Kidney capillary endothelial cell (primary cell): ENCODE data around the gene CHRM4.

ENCODE experiments used
- DNase-seq: peaks from one replicate; pipeline ENCODE4 v3.0.0-alpha.2; 2018; ENCODE audit warnings: low spot score

Gene CHRM4

DNA sequence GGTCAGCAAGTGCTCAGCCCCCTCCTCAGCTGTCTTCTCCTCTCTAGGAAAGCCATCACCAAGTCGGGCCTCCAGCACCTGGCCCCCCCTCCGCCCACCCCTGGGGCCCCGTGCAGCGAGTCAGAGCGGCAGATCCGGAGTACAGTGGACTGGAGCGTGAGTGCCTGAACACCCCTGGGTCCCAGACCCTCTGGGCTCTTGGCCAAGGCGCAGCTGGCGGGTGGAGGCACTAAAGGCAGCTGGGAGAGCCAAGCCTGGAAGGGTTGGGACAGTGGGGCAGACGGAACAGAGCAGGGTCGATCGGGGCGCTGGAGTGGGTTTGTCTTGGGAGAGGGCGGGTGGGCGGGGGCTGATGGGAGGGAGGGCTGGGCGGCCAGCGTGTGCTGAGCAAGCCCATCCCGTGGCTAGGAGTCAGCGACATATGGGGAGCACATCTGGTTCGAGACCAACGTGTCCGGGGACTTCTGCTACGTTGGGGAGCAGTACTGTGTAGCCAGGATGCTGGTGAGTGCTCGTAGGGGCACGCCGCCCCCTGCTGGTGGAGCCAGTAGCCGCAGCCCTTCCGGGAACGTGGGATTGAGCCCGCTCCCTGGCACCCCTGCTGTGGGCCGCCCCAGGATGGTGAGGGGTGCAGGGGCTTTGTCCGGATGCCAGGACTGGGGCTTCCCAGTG is 24.2 kb downstream of the CHRM4 start:
- DNase-seq, result no peak

DNA sequence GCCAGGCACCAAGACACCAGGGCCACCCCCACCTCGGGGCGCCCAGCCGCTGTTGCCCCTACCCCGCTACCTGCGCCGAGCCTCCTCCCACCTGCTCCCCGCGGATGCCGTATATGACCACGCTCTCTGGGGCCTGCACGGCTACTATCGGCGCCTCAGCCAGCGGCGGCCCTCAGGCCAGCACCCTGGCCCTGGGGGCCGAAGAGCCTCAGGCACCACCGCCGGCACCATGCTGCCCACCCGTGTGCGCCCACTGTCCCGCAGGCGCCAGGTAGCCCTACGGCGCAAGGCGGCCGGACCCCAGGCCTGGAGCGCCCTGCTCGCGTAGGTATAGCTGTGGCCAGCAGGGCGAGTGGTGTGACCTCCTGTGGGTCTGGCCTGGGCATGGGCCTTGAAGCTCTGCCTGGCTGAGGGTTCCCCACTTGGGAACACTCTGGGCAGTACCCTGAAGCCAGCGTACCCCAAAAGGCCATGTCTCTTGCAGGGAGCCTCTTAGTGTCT is 24.9 kb downstream of the CHRM4 start:
- DNase-seq, result no peak

DNA sequence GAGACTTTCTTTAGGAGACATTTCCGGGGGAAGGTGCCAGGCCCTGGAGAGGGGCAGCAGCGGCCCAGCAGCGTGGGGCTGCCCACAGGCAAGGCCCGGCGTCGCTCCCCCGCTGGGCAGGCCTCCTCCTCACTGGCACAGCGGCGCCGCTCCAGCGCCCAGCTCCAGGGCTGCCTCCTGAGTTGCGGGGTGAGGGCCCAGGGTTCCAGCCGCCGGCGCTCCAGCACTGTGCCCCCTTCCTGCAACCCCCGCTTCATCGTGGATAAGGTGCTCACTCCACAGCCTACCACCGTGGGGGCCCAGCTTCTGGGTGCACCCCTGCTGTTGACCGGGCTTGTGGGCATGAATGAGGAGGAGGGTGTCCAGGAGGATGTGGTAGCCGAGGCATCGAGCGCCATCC is 25.3 kb downstream of the CHRM4 start:
- no peak for DNase-seq

DNA sequence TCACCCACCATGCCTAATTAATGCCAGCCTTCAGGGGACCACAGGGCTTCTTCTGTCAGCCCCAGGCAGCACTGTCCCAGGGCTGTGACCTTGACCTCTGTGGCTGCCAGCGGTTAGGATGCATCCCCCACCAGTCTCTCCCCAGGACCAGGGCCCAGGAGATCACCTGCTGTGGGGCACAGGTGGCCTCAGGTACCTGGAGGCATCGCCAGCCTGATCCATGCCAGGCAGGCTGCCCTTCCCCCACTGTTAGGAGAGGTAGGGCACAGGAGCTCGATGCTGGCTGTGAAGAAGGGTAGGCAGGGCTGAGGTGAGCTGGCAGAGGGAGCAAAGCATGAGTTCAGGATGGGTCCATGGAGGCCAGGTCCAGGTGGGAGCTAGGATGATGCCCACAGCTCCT is 26.8 kb downstream of the CHRM4 start:
- no peak for DNase-seq

DNA sequence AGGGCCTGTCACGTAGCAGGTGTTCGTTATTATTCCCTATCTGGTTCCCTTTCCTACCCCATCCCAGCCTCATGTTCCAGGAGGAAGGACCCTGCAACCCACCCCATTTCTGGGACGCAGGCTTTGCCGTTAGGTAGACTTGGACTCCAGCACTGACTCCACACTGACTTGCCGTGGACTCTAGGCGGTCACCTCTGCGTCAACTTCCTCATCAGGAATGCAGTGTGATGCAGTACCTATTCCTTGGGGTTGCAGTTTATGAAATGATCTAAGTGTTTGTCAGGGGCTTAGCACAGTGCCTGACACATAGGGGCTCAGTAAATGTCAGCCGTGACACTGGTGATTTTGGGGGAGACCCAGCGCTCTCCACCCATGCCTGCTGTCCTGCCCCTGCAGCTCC is 27.5 kb downstream of the CHRM4 start:
- DNase-seq, result no peak

DNA sequence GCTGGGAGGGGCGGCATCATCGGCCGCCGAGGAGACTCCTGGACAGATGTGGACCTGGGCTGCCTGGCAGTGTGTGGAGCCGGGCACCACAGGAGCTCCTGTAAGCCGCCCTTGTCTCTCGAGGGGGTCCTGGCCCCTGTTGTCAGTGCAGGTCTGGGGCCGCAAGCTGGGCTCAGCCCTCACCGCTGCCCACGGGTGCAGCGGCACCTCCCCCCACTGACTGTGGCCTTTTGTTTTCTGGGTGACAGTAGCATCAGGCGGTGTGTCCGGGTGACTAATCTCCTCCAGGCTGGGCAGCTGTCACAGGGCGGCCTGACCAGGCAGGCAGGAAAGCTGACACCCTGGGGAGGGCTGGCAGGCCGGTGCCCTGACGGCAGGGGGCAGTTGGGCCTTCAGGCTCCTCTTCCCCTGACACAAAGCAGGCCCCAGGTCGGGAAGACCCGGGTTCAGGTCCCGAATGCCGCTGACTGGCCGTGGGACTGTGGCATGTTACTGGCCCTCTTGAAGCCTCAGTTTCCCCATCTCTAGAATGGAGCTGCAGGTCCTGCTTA is 28.0 kb downstream of the CHRM4 start:
- DNase-seq, result peak; percentile 94

DNA sequence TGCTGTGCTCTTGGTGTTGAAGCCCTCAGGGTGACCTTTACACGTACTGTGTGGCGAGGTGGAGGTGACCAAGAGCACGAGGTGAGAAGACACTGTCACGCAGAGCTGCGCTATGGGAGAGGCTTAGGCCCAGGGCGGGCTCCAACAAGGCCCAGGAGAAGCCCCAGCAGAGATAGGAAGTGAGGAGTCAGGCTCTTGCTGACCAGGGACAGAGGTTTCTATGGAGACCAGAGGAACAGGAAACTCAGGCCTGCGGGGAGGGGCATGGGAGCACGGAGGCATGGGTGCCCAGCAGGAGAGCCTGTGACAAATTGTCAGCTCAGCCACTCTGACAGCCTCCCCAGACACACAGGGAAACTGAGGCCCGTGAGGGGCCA is 28.6 kb downstream of the CHRM4 start:
- peak; percentile 93 for DNase-seq

DNA sequence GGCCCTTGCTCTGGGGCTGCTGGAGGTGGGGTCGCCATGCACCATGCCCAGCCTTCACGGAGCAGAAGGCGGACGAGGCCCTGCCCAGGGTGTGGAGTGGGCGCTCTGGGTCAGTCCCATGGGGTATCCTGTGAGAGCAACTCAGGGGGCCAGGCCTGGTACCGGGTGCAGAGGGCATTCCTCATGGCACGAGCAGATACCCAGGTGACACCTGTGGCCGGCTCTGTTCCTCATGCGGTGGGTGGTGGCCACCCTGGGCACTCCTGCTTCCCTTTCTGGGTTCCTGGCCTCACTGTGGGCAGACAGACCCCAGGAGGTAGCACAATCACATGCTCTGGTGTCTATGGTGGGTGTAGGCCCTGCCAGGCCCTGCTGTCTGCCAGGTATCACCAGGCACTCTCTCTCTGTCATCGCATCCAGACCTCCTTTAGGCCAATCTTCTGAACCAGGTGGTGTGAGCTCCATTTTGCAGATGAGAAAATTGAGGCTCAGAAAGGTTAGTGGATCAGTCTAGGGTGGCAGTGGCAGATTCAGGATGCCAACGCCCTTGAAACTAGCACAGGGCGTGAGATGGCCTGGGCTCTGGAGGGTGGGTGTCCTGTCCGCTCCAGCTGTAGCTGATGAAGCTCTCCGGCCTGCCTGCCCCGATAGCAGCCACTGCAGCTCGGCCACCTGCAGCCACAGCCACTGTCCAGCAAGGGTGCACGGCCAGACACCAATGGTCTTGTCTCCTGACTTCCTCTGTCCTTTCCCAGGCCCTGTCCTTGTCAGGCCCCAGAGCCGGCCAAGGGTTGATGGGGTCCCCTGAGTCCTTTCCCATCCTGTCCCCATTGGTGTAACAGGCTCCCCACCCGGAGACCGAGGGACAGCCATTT is 29.2 kb downstream of the CHRM4 start:
- no peak for DNase-seq

DNA sequence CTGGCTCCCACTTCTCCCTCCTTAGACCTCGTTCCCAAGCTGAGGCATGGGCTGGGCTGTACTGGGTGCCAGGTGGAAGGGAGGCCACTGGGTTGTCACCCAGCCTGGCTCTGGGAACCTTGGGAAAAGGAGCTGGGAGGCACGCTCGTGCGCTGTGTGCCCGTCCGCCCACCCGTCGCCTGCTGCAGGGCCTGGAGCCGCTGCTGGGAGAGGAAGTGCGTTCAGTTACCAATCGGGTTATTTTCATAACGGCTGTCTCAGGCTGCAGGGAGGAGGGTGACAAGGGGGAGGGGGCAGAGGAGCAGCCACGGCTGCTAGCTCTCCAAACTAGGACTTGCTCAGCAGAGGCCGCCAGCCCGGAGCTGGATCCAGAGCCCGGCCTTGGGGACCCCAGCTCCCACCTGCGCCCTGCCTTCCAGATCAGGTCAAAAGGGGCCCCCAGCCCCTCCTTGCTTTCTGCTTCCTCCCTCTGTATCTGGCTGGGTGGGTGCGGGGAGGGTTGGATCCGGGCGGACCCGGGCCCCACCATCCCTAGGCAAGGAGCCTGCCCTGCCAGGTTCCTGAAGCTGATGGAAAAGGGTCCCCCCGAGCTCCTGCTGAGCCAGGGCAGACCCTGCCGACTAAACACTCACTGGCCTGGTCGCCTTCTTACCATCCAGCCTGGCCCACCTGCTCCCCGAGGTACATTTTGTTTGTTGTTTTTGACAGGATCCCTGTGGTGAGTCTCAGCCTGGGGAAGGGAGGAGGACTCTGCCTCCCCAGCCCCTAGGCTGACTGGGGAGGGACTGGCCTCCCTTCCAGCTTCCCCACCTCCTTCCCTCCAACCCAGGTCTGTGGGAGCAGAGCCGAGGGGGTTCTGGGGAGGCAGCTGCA is 30.1 kb downstream of the CHRM4 start:
- peak; percentile 81 for DNase-seq

DNA sequence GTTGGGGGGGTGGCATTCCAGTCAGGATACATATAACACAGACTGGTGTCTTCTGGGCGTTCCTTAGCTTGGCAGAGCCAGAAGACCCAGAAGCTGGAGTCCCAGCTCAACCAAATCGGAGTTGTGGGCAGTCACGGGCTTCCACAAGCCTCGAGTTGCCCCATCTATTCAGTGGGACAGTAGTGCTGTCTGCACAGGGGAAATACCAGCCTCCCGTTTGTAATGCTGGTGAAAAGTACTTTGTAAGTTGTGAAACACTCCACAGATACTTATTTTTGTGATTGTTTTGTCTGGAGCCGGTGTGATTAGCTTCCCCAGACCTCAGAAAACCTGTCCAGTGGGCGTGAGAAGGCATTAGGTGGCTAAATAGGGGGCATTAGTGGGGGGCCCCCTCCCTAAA is 30.7 kb downstream of the CHRM4 start:
- no peak for DNase-seq

DNA sequence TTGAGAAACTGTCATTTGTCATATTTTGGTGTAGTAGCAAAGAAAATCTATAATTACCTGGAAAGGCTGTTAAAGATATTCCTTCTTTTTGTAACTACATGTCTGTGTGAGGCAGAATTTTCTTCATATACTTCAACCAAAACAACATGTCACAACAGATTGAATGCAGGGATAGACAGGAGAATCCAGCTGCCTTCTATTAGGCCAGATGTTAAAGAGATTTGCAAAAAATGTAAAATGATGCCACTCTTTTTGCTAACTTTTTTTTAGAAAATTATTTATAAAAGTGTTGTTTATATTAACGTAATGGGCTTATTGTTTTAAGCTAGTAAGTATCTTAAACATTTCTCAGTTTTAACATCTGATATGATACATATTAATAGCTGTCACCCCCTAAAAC is 31.6 kb downstream of the CHRM4 start:
- DNase-seq, result no peak

DNA sequence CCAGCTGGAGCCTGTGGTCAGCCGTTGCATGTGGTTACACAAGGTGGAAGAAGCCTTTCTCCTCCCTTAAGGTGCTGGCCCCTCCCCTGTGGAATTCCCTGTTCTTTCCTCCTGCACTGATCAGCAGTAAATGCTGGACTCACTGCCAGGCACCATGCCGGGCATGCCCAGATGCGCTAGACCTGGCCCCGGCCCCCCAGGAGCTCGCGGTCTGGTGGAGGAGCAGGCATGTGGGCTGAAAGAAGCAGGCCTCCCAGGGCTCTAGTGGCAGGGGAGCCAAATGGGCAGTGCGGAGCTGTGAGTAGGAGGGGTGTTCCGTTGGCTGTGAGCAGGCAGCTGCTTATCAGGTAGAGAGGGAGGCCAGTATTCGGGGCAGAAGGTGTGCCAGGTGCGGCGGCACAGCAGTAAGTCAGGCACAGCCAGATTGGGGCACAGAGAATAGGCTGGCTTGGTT is 34.1 kb downstream of the CHRM4 start:
- DNase-seq, result no peak

DNA sequence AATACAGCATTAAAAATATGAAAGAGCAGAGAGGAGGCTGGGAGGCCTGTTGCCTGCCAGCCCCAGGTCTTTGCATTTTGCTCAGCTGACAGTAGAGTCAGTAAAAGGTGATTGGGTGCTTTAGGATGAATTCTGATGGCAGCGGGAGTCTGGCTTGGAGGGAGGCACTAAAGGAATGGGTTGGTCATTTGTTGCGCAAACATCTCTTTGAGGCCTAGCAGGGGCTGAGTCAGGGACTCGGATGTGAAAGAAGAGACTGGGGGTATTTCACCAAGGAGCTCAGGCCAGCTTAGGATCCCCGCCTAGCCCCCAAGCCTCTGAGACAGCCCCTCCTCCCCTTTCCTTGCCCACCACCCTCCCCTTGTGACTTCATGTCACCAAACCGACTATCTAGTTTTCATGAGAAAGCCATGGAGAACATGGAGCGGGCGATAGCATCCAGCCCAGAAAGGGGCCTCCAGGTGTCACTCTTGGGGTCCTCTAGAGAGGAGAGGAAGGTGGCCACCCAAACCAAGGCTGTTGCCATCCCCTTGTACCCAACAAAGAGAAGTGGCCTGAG is 34.6 kb downstream of the CHRM4 start:
- no peak for DNase-seq

DNA sequence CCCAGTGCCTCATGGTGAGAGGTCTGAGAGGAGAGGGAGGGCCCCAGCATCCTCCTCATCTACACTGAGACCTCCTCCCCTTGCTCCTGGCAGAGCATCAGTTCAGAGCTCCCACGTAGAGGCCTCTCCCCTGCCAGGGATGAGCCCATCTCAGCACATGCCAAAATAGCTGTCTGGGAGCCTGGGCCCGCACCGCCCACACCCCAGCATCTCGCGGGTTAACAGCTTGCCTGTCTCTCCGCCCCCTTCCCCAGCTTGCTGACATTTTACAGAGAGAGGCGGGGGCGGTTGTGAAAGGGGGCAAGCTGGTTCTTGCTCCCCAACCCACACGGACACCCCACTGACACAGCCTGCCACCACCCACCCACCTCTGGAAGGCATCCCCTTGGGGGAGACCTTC is 37.9 kb downstream of the CHRM4 start:
- DNase-seq, result no peak

DNA sequence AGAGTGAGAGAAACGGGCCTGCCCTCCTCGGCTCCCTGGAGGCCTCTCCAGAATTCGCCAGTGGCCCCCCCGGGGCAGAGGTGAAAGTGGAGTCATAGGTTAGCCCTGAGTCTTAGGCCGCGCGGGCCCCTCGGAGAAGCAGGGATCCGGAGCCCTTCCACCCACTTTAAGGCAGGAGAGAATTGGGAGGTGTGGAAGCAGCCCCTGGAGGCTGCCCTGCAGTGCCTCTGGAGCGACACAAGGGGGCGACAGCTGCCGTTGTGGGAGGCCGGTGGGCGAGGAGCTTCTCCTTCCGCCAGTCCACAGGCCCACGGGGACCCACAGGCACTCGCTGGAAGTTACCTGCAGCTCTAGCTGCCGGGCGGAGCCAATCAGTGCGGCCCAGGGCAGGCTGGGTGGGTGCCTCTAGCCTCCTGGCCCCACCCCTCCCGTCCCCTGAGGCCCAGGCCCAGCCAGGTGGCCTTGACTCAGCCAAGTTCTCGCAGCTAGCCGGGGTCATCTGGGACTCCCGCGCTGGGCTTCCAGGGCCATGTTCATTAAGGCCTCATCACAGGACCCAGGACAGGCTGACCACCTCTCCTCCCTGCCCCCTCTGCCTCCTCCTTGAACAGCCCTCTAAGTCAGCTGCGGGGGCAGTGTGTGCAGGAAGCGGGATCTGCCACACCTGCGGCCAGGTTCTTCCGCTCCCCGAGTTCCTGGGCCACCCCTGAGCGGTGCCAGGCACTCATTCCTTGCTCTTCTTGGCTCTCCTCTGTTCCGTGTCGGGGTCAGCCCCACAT is 39.3 kb downstream of the CHRM4 start:
- DNase-seq, result peak; percentile 54

DNA sequence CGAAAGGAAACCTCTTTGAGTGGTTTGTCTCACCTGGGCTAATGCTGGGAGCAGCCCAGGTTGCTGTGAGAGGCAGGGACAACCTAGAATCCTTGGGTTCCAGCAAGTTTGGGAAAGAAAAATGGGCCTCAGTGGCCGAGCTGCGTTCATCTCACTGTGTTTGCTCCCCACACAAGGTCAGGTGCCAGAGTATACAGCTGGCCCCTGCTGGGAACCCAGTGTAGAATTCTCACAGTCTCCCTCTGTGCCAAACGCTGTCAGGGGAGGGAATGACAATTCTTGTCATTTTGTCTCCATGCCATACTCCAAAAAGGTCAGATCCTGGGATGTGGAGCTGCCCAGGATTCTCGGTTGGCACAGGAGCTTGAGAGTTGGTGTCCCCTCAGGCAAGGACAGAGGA is 40.0 kb downstream of the CHRM4 start:
- no peak for DNase-seq

DNA sequence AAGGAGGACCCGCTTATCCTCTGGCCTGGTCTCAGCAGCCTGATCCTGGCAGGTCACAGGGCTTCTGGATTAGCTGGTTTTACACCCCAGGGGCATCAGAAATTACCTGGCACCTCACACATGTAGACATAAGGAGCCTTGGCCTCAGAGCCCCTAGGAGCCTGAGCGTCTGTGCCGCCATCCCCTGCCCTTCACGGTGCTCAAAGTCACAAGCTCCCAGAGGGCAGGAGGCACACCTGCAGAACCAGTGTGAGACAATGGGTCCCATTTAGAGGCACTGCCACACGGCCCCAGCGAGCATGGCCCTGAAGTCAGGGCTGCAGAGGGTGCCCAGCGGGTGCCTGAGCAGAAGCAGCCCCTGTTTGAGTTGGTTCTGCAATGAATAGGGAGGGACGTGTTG is 40.4 kb downstream of the CHRM4 start:
- DNase-seq, result no peak

DNA sequence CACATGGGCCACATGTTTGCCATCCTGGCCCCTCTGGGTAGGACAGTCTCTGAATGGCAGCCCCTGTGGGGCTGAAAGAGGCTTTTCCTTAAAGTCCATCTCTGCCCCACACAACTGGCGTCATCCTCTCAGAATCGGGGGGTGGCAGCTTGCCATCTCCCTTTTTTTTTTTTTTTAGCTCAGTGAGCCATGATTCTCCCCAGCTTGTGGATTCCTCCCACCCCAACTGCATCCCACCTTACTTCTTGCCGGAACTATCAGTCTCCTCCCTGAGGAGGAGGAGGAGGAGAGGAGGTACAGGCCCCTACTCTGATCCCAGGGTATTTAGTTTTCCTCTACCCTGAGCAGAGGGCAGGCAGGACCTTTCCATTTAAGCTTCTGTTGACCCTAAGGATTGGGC is 40.9 kb downstream of the CHRM4 start:
- DNase-seq, result no peak

DNA sequence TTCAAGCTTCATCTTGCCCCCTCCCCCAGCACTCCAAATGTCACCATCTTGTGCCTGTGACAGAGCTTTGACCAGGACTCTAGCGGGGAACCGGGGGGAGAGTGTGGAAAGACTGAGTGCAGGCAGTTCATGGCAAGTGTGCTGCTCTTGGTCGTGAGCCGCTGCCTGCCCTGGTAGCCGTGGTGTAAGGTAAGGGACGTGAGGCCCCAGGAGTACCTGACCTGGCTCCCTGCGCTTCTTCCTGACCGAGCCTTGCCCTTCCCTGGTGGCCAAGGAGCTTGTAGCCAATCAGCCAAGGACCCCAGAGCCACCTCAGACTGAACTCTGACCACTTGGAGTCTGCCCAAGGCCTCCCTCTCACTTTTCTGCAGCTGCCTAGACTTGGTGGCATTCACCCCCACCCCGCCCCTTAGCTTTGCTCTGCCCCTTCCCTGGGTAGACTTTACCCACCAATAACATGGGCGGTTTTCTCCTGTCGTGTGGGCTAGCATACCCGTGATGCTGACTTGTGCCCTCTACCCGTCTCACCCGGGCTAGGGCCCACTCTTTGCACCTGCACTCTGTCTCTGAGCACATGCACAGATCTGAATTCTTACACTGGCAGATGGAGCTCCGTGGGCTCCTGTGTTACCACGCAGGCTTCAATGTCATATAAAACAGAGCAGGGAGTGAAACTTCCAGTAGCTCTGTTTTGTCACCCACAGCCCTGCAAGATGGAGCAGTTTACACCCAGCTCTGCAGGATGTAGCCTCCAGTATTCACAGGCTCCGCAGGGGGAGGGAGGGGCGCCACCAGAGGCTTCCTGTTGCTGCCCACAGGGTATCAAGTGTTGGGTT is 42.8 kb downstream of the CHRM4 start:
- DNase-seq, result no peak
